GM12875 (cell line): ENCODE measurements around the gene GRID2.

Experiments
- H3K4me3 ChIP-seq: one replicate; pipeline ENCODE4 v1.5.1; 2011; ENCODE audit warnings: low read depth, low read length, control low read depth
- TF ChIP-seq, protein P1 (sequence below): IDR thresholded peaks from 2 replicates; pipeline ENCODE4 v1.5.1; 2011; ENCODE audit warnings: low read depth, mild to moderate bottlenecking, control low read depth, inconsistent platforms, low read length, moderate library complexity, borderline replicate concordance; ENCODE audit not compliant: insufficient read depth

Gene GRID2

GRCh38 chr4:92521941-92522340 is 218.2 kb downstream of the GRID2 start:
- H3K4me3 ChIP-seq = no peak overlapping the region
- TF ChIP-seq, protein P1, sequence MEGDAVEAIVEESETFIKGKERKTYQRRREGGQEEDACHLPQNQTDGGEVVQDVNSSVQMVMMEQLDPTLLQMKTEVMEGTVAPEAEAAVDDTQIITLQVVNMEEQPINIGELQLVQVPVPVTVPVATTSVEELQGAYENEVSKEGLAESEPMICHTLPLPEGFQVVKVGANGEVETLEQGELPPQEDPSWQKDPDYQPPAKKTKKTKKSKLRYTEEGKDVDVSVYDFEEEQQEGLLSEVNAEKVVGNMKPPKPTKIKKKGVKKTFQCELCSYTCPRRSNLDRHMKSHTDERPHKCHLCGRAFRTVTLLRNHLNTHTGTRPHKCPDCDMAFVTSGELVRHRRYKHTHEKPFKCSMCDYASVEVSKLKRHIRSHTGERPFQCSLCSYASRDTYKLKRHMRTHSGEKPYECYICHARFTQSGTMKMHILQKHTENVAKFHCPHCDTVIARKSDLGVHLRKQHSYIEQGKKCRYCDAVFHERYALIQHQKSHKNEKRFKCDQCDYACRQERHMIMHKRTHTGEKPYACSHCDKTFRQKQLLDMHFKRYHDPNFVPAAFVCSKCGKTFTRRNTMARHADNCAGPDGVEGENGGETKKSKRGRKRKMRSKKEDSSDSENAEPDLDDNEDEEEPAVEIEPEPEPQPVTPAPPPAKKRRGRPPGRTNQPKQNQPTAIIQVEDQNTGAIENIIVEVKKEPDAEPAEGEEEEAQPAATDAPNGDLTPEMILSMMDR = no peak

- TF ChIP-seq, protein P1 = no peak
- H3K4me3 ChIP-seq = no peak overlapping the region
Measured at GRCh38 chr4:92522356-92522755, 218.6 kb downstream of the GRID2 start.

DNA sequence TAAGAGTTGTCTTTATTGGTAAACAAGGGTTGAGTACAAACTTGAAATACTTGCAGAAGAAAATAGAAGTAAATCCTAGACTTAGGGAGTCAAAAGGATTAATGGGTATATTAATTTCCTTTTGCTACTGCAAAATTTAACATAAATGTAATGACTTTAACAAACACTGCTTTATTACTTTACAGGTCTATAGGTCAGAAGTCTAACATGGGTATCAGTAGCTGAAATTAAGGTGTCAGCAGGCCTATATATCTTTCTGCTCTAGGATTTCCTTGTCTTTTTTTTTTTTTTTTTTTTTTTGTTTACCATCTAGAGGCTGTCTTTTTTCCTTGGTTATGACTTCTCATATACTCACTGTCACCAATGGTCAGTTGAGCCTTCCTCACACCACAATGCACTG is 220.4 kb downstream of the GRID2 start:
- no peak overlapping the region for H3K4me3 ChIP-seq
- TF ChIP-seq, protein P1 = no peak

DNA sequence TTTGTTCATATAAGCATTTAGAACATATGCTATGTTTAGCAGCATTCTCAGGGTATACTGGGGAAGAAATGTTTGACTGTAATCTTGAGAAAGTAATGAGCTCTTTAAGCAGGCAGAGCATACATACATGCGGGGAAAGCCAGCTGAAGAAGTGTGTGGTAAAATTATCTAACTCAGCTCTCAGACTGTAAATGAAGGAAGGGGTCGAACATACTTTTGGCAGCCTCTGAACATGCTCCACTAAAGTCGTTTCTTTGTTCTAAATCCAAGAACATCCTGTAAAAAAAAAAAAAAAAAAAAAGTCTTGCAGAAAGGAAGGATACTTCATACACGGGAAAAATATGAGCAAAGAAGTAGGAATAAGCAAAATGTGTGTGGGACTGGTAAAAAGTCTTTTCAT is 224.8 kb downstream of the GRID2 start:
- no peak overlapping the region for H3K4me3 ChIP-seq
- TF ChIP-seq, protein P1 = no peak

GRCh38 chr4:92529510-92529909 is 225.7 kb downstream of the GRID2 start:
- no peak overlapping the region for H3K4me3 ChIP-seq
- TF ChIP-seq, protein P1 = no peak

DNA sequence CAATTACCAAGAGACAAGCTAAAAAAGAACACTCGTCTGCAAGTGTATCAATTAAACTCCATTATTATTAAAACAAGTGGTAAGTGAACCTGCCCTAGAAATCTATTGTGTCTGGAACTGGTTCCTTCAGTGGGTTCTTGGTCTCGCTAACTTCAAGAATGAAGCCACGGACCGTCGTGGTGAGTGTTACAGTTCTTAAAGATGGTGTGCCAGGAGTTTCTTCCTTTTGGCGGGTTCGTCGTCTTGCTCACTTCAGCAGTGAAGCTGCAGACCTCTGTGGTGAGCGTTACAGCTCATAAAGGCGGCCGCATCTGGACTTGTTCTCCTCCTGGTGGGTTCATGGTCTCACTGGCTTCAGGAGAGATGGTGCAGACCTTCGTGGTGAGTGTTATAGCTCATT is 231.8 kb downstream of the GRID2 start:
- TF ChIP-seq, protein P1 = no peak
- no peak overlapping the region for H3K4me3 ChIP-seq

DNA sequence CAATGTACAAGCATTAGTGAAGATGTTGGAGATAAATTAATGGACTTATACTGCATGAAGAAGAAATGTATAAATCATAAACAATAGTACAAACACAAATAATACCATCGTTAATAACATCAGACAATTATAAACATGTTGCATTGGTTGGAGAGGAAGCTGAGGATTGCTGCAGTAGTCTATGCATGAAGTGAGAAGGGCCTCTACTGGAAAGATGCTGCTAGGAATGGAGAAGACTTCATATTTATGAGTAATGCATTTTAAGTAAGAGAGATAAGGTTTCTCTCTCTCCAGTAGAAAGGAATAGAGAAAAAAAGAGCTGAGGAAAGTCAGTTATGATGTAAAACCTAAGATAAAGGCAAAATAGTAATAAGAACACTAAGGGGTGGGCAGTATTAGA is 247.8 kb downstream of the GRID2 start:
- no peak overlapping the region for H3K4me3 ChIP-seq
- TF ChIP-seq, protein P1 = no peak
